ENCODE measurements around the gene GCDH.

GCDH gene

GRCh38 chr19:12943437-12944044 lies 52.6 kb downstream of the GCDH start:
- DNase-seq = no peak

- no peak for DNase-seq
These were observed 53.2 kb downstream of the GCDH start for GRCh38 chr19:12944104-12944674.

- DNase-seq = peak; percentile 93
These were observed 54.6 kb downstream of the GCDH start, which contains the start of gene RAD23A for GRCh38 chr19:12945479-12946091. TSS of gene RAD23A (plus strand) at chr19:12945862. CDS start at chr19:12945949, 87 bp downstream.

- DNase-seq = no peak
These were observed 55.2 kb downstream of the GCDH start for GRCh38 chr19:12946092-12946721.

- no peak for DNase-seq
These were observed 56.0 kb downstream of the GCDH start for GRCh38 chr19:12946731-12947496.

GRCh38 chr19:12947702-12948611 lies 57.0 kb downstream of the GCDH start:
- DNase-seq = no peak

- no peak for DNase-seq
These were observed 57.8 kb downstream of the GCDH start for GRCh38 chr19:12948612-12949362.
